NB4 (cell line): ENCODE results near the gene TNFRSF1B.

ENCODE experiments used
- DNase-seq: peaks from one replicate; pipeline ENCODE4 v3.0.0; 2010; ENCODE audit warnings: low read depth
- H3K4me3 ChIP-seq: one replicate; pipeline ENCODE4 v1.5.1; 2011; ENCODE audit warnings: mild to moderate bottlenecking, low read depth, low read length, moderate library complexity
- MYC ChIP-seq: IDR thresholded peaks from 2 replicates; pipeline ENCODE4 v1.6.1; 2011; ENCODE audit warnings: low read depth, low read length
- POLR2A ChIP-seq: IDR thresholded peaks from 2 replicates; pipeline ENCODE4 v1.6.1; 2011; ENCODE audit warnings: mild to moderate bottlenecking; ENCODE audit not compliant: insufficient read length; ENCODE audit errors: extremely low read depth
- TF ChIP-seq, protein P1 (sequence below): IDR thresholded peaks from one replicate; pipeline ENCODE4 v1.5.1; 2012; ENCODE audit warnings: low read depth, low read length
- TF ChIP-seq, protein P2 (sequence below): IDR thresholded peaks from 2 replicates; pipeline ENCODE4 v1.6.1; 2011; ENCODE audit warnings: low read depth, low read length

TNFRSF1B gene

DNA sequence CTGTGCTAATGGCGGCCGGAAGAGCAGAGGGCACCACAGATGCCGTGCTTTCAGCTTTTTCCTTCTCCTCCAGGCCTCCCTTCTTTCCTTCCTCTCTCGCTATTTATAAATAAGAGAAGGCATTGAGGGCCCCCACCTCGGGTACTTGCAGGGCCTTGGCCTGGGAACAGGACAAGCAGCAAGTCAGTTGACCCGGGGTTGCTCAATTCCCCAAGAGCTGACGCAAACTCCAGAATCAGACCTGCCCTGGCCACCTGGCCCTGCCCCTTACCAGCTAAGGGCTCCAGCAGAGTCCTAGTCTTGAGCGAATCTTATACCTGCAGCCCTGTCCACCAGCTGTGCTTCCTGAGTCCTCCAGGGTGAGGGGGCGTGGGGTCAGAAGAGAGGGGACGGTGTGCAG lies 13.5 kb downstream of the TNFRSF1B start:
- TF ChIP-seq, protein P1, sequence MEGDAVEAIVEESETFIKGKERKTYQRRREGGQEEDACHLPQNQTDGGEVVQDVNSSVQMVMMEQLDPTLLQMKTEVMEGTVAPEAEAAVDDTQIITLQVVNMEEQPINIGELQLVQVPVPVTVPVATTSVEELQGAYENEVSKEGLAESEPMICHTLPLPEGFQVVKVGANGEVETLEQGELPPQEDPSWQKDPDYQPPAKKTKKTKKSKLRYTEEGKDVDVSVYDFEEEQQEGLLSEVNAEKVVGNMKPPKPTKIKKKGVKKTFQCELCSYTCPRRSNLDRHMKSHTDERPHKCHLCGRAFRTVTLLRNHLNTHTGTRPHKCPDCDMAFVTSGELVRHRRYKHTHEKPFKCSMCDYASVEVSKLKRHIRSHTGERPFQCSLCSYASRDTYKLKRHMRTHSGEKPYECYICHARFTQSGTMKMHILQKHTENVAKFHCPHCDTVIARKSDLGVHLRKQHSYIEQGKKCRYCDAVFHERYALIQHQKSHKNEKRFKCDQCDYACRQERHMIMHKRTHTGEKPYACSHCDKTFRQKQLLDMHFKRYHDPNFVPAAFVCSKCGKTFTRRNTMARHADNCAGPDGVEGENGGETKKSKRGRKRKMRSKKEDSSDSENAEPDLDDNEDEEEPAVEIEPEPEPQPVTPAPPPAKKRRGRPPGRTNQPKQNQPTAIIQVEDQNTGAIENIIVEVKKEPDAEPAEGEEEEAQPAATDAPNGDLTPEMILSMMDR, result no peak
- TF ChIP-seq MYC (no peak), POLR2A (no peak)
- TF ChIP-seq, protein P2, sequence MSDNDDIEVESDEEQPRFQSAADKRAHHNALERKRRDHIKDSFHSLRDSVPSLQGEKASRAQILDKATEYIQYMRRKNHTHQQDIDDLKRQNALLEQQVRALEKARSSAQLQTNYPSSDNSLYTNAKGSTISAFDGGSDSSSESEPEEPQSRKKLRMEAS, result no peak
- no peak overlapping the region for H3K4me3 ChIP-seq
- peak; percentile 68 for DNase-seq

DNA sequence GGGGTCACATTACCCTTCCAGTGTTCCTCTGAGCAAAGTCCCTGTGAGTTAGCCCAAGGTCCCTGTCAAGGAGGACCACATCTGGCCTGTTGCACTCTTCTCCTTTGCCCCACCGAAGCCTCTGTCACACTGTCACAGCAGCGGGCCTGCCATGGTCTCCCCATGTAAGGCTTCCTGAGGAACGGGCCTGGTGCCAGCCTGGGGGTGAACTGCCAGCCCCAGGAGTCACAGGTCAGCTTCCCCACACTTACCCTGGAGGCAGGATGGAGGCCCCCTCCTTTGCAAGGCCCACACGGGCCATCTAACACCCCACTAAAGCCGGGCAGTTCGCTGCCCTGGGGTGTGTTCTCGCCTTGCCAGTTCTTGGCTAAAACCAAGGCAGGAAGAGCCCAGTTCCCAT lies 14.1 kb downstream of the TNFRSF1B start:
- no peak for DNase-seq
- TF ChIP-seq POLR2A (no peak), MYC (no peak)
- TF ChIP-seq, protein P2, result no peak
- TF ChIP-seq, protein P1, result no peak
- H3K4me3 ChIP-seq, result no peak overlapping the region

DNA sequence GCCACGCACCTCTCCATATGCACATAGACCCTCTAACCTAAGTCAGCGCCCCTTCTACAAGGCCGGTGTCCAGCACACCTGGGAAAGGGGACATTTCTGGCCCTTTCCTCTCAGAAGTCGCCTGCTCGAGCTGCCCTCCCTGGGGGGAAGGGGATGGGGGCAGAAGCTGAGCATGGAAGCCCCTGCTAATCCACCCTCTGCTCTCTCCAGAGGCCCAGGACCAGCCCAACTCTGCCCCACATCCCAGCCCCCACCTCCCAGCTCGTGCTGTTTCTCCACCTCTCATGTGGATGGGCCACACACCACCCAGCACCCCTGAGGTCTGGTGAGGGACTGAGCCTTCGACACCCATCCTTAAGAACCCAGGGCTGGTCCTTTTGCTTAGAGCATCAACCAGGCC lies 14.8 kb downstream of the TNFRSF1B start:
- no peak overlapping the region for H3K4me3 ChIP-seq
- DNase-seq, result no peak
- TF ChIP-seq, protein P2, result no peak
- TF ChIP-seq POLR2A (no peak), MYC (no peak)

DNA sequence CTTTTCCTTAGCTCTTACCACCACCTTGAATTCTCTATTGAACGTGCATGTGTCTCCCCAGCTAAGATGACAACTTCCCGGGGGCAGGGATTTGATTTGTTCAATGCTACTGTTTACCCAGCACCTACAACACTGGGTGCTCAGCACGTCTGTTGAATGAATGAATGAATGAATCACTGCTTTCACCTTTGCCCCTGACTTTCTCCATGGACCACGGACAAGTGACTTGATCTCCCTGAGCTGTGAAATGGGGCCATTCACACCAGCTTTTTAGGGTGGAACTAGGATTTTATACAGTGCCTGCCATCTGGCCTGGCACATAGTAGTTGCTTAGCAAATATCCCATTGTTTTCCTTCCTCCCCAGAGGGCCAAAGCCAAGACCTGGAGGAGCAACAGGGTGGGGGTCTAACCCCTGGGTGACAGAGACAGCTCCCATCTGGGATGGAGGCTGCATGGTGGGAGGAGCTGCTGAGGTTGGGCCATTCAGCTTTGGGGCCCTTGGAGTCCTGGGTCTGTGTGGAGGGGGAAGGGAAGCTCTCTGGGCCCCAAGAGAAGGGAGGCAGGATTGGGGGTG lies 15.7 kb downstream of the TNFRSF1B start:
- no peak overlapping the region for H3K4me3 ChIP-seq
- TF ChIP-seq, protein P1, result no peak
- no peak for TF ChIP-seq MYC
- TF ChIP-seq POLR2A, result no peak
- TF ChIP-seq, protein P2, result no peak
- no peak for DNase-seq

DNA sequence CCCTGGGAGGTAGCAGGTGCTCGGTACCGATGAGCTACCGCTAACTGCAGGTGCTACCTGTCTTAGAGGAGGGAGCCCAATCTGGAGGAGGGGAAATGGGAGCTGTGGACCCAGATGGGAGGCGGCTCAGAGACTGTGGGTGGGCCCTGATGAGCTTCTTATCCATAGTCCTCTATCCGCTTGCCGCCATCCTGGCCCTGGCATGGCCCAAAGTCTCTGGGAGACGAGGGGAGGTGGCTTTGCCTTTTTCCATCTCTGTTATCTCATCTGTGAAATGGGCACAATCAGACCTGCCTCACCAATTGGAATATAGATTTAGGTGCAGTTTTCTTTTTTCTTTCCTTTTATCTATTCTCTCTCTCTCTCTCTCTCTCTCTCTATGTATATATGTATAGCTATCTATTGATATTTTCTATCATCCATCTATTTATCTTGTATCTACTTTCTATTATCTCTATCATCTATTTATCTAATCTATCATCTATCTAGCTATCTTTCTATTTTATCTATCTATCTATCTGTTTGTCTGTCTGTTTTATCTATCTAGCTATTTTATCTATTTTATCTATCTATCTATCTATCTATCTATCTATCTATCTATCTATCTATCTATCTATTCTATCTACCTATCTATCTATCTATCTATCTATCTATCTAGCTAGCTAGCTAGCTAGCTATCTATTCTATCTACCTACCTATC lies 16.5 kb downstream of the TNFRSF1B start:
- DNase-seq, result no peak
- H3K4me3 ChIP-seq, result no peak overlapping the region
- TF ChIP-seq, protein P1, result no peak
- TF ChIP-seq, protein P2, result no peak
- TF ChIP-seq POLR2A, result no peak
- TF ChIP-seq MYC, result no peak

DNA sequence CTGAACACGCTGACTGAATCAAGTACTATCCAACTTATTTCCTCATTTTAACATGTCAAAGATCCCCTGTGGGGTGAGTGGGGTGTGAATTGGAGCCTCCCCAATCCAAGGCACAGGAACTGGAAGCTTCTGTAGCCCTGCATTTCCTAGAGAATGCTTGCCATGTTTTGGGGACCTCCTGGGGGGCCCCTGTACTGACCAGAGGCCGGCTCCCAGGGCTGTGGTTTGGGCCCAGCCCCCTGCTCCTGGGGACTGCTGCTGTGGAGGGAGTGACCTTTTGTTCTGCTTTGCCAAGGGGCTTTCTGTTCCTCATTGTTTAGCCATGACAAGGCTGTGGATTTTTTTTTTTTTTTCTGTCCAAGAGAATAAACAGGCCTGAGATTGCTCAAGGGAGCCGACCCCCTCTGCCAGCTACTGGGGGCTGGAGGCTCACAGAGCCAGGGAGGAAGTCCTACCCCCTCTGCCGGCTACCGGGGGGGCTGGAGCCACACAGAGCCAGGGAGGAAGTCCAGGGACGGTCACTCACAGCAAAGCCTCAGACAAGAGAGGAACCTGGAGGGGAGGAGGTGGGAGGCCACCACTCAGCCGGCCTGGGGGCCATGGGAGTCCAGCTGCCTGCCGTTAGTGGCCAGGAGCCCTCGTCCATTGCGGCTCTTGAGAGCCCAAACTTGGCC lies 17.4 kb downstream of the TNFRSF1B start:
- H3K4me3 ChIP-seq, result no peak overlapping the region
- TF ChIP-seq, protein P2, result peak; percentile 46; the same call in 1 of the 2 replicates
- peak; percentile 78 for TF ChIP-seq MYC
- no peak for TF ChIP-seq POLR2A
- TF ChIP-seq, protein P1, result peak; percentile 26
- peak; percentile 92 for DNase-seq
